HL-60 (cell line): ENCODE data around the gene SEC14L1.

Experiments used
- DNase-seq, 2 experiments: peaks; one replicate each; pipeline ENCODE4 v3.0.0-alpha.2; 2010 to 2020; ENCODE audit warnings: low read depth in 1 of 2, low spot score in 1 of 2
- H3K27ac ChIP-seq: fragments of 250-450 bp; sonication (Bioruptor Pico); replicated peaks from 2 replicates; pipeline ENCODE4 v1.5.1; 2020; ENCODE audit warnings: mild to moderate bottlenecking, moderate library complexity
- H3K27me3 ChIP-seq: fragments of 250-450 bp; sonication (Bioruptor Pico); 2 replicates; pipeline ENCODE4 v1.5.1; 2021; ENCODE audit warnings: mild to moderate bottlenecking, moderate library complexity; ENCODE audit not compliant: insufficient read depth, poor library complexity, severe bottlenecking
- H3K4me3 ChIP-seq: replicated peaks from 2 replicates; pipeline ENCODE4 v1.5.1; 2011; ENCODE audit warnings: mild to moderate bottlenecking, control low read depth, low read length; ENCODE audit not compliant: insufficient read depth
- GABPA ChIP-seq: IDR thresholded peaks from 2 replicates; pipeline ENCODE4 v1.6.1; 2012; ENCODE audit warnings: low read depth
- POLR2AphosphoS5 ChIP-seq: IDR thresholded peaks from 2 replicates; pipeline ENCODE4 v1.6.1; 2012; ENCODE audit warnings: low read depth
- SPI1 ChIP-seq: IDR thresholded peaks from 2 replicates; pipeline ENCODE4 v1.6.1; 2012; ENCODE audit warnings: low read depth, mild to moderate bottlenecking, borderline replicate concordance
- TF ChIP-seq, protein P1 (sequence below): IDR thresholded peaks from one replicate; pipeline ENCODE4 v1.5.1; 2011; ENCODE audit warnings: low read length, control low read depth, inconsistent platforms; ENCODE audit not compliant: insufficient read depth
- TF ChIP-seq, protein P2 (sequence below): IDR thresholded peaks from 2 replicates; pipeline ENCODE4 v1.6.1; 2012; ENCODE audit warnings: low read depth; ENCODE audit not compliant: insufficient replicate concordance

The SEC14L1 gene

DNA sequence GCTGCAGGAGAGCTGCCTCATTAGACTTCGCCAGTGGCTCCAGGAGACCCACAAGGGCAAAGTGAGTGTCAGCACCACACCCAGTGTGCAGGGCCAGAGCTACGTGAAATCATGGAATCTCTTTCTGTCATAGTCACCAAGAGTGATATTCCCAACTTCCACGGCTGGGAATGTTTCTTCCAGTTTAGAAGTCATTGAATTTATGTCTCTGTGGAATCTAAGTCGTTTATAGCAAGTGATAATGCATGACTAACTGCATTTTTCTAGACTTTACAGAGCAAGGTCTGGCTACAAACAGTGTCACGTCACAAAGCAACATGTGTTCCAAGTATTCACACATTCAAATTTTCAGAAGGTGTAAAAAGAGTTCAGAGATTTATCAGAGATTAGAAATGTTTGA, 55.5 kb downstream of the SEC14L1 start:
- no peak overlapping the region for H3K27ac ChIP-seq
- DNase-seq = no peak
- no peak for TF ChIP-seq POLR2AphosphoS5
- no peak for TF ChIP-seq GABPA
- TF ChIP-seq, protein P1, sequence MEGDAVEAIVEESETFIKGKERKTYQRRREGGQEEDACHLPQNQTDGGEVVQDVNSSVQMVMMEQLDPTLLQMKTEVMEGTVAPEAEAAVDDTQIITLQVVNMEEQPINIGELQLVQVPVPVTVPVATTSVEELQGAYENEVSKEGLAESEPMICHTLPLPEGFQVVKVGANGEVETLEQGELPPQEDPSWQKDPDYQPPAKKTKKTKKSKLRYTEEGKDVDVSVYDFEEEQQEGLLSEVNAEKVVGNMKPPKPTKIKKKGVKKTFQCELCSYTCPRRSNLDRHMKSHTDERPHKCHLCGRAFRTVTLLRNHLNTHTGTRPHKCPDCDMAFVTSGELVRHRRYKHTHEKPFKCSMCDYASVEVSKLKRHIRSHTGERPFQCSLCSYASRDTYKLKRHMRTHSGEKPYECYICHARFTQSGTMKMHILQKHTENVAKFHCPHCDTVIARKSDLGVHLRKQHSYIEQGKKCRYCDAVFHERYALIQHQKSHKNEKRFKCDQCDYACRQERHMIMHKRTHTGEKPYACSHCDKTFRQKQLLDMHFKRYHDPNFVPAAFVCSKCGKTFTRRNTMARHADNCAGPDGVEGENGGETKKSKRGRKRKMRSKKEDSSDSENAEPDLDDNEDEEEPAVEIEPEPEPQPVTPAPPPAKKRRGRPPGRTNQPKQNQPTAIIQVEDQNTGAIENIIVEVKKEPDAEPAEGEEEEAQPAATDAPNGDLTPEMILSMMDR = no peak
- TF ChIP-seq, protein P2, sequence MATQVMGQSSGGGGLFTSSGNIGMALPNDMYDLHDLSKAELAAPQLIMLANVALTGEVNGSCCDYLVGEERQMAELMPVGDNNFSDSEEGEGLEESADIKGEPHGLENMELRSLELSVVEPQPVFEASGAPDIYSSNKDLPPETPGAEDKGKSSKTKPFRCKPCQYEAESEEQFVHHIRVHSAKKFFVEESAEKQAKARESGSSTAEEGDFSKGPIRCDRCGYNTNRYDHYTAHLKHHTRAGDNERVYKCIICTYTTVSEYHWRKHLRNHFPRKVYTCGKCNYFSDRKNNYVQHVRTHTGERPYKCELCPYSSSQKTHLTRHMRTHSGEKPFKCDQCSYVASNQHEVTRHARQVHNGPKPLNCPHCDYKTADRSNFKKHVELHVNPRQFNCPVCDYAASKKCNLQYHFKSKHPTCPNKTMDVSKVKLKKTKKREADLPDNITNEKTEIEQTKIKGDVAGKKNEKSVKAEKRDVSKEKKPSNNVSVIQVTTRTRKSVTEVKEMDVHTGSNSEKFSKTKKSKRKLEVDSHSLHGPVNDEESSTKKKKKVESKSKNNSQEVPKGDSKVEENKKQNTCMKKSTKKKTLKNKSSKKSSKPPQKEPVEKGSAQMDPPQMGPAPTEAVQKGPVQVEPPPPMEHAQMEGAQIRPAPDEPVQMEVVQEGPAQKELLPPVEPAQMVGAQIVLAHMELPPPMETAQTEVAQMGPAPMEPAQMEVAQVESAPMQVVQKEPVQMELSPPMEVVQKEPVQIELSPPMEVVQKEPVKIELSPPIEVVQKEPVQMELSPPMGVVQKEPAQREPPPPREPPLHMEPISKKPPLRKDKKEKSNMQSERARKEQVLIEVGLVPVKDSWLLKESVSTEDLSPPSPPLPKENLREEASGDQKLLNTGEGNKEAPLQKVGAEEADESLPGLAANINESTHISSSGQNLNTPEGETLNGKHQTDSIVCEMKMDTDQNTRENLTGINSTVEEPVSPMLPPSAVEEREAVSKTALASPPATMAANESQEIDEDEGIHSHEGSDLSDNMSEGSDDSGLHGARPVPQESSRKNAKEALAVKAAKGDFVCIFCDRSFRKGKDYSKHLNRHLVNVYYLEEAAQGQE = no peak
- TF ChIP-seq SPI1 = no peak

DNA sequence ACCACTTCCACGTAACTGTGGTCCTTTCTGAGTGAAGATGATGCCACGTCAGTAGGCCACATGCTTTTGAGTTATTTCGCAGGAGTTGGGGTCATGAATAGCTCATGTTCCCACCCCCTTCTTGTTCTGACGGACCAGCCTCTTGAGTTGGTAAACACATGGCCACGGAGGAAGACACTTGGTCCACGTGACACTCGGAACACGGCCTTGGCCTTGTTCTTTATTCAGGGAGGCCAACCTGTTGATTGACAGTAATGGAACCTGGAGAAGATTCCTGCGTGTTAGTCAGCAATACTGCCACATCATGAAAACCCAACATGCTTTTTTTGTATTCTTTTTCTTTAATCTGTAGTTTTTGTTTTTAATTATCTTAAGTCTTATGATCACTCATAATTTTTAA, 56.3 kb downstream of the SEC14L1 start:
- H3K27ac ChIP-seq = no peak overlapping the region
- no peak overlapping the region for H3K4me3 ChIP-seq
- no peak for DNase-seq
- no peaks in the 10 kb centered on the region for H3K27me3 ChIP-seq
- no peak for TF ChIP-seq GABPA
- TF ChIP-seq, protein P2 = no peak
- TF ChIP-seq SPI1 = no peak
- no peak for TF ChIP-seq POLR2AphosphoS5
- TF ChIP-seq, protein P1 = no peak

More for the DNA sequence above, 55.5 kb downstream of the SEC14L1 start:
- Histone ChIP-seq H3K27me3 (no peaks in the 10 kb centered on the region), H3K4me3 (no peak overlapping the region)

DNA sequence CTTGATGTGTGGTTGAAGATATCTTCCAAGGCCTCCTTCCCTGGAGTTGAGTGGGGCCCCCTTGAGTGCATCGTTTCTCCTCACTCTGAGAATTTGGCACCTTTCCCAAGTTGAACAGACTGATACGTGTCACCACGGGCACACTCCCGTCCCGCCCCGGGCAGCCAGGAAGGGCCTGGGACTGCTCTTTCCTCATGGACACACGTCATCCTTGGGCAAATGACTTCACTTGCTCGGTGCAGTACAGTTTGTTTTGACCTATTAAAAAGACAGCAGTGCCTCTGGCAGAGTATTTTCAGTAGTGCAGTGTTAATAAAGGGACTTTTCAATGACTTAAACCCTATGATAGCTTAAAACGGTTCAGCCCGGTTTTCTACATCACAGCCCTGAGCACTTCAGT, 59.9 kb downstream of the SEC14L1 start:
- Histone ChIP-seq H3K4me3 (no peak overlapping the region), H3K27ac (no peak overlapping the region)
- TF ChIP-seq POLR2AphosphoS5 = no peak
- TF ChIP-seq, protein P2 = no peak
- TF ChIP-seq GABPA = no peak
- TF ChIP-seq SPI1 = no peak
- TF ChIP-seq, protein P1 = no peak

More for the DNA sequence above, 59.9 kb downstream of the SEC14L1 start:
- H3K27me3 ChIP-seq = no peaks in the 10 kb centered on the region
- no peak for DNase-seq
